AG04450 (cell line): ENCODE measurements around the gene SYTL3. TPM values are rescaled to one million over a fixed set of nuclear protein-coding genes. Genes with fewer than 3 reads are reported as not detected.

ENCODE experiments used
- CTCF ChIA-PET: fragments of 300-600, 350-600 bp; formaldehyde crosslinking; extraction: SDS; loops from one replicate; lab custom pipeline; 2022; ENCODE audit warnings: antibody characterized with exemption, inconsistent platforms; lab: Charles Lee
- POLR2A ChIA-PET: fragments of 350-600 bp; formaldehyde crosslinking; extraction: SDS; loops from one replicate; lab custom pipeline; 2021; ENCODE audit warnings: antibody characterized with exemption, inconsistent platforms; lab: Yijun Ruan, JAX
- DNase-seq: peaks from one replicate; pipeline ENCODE4 v3.0.0-alpha.2; 2011; ENCODE audit warnings: low read depth, low spot score
- H3K27ac ChIP-seq: one replicate; pipeline ENCODE4 v1.5.1; 2012; ENCODE audit warnings: low read depth, low read length, control low read depth
- H3K27me3 ChIP-seq: one replicate; pipeline ENCODE4 v1.6.0; 2012; ENCODE audit warnings: low read length; ENCODE audit not compliant: control insufficient read depth, insufficient read depth
- H3K4me3 ChIP-seq: 2 replicates; pipeline ENCODE4 v1.5.1; 2011; ENCODE audit warnings: mild to moderate bottlenecking, low read depth, low read length, control low read depth
- H3K9me3 ChIP-seq: 2 replicates; pipeline ENCODE4 v1.5.1; 2012; ENCODE audit warnings: low read length; ENCODE audit not compliant: control insufficient read depth, insufficient read depth
- CTCF ChIP-seq: IDR thresholded peaks from 2 replicates; pipeline ENCODE4 v1.5.1; 2011; ENCODE audit warnings: low read depth, low read length, control low read depth, inconsistent platforms
- polyA plus RNA-seq: library from polyadenylated mRNA; depleted of rRNA; stranded (reverse); fragments of >200 nt; gene quantifications from 2 replicates; pipeline ENCODE4 v1.2.3, GENCODE V29; 2011

The SYTL3 gene
- polyA plus RNA-seq, 1 experiment = 1.6 TPM

DNA sequence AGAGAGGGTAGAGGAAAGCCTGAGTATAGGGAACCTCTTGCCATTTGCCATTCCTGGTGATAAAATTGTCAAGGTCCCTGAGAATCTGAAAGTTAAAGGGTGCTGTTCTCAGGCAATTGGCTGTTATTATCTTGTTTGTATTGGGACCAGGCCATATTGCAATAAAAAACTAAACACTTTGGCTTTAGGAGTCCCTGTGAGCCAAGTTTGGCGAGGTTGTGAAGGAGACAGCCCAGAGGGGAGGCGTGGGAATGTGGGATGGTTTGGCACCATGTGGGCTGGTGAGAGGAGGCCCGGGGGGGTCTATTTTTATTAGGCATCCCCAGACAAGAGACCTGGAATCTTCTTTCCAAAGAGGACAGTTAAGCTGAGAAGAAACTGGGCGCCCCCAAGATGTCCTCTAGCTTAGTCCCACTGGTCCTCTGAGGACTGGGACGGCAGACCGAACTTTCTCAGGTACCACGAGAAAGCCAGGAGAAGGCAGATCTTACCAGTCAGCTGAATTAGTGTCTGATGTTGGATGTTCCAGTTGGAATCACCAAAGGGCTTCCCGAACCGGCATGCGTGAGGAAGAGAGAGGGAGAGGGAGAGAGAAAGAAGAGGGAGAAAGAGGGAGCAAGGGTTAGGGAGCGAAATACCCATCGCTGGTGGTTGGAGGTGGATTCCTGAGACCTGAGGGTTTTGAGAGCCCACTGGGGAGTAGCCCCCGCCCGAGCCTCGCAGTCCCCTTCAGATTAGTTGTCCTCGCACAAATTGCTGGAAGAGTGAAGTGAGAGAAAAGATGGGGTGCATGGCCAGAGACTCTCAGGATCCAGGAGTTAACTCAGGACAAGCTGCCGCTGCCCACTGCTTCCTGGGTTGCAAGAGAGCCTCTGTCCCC is 29.7 kb upstream of the SYTL3 start:
- DNase-seq = no peak
- H3K27me3 ChIP-seq = no peaks in the 10 kb centered on the region
- H3K4me3 ChIP-seq = no peak overlapping the region
- H3K27ac ChIP-seq = no peak overlapping the region
- POLR2A ChIA-PET = interaction anchor here (1.1 kb wide), 1 partner anchor 10 kb away, joined by 3 read pairs; no protein-coding TSS in a partner anchor
- no peaks in the 10 kb centered on the region for H3K9me3 ChIP-seq
- TF ChIP-seq CTCF = no peak
- CTCF ChIA-PET = interaction anchor here (0.9 to 1.4 kb wide), 2 partner anchors 14 to 71 kb away, joined by 3 read pairs; no protein-coding TSS in a partner anchor

DNA sequence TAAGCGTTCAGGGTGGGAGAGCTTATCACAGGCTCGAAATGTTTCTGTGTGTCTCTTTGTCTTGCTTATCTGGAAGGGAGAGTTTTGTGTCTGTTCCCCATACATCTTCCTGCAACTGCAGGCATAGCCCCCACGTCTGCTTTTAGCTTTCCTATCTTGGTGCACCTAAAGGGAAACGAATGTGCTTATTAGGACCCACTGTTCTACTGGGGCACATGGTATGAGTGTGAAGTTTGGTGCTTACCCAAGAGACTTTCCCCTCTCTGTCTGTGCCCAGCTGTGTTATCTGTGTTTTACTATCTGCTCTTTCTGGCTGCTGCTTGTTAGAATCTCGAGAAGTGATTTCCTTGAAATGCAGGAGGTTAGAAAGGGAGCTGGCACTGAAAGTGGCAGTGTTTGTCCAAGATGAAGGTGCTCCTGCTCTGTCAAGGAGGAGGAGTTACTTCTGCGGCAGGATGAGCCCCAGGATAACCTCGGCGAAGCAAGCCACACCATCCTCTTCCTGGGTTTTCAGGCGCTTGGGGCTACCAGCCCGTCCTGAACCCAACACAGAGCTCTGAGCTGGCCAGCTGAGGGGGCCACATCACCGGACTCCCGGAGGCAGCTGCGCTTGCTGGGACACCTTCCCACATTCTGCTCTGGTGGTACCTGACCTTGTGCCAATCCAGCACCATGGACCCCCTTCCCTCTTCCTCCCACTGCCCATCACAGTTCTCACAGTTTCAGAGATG is 28.7 kb upstream of the SYTL3 start:
- Histone ChIP-seq H3K27me3 (no peaks in the 10 kb centered on the region), H3K27ac (no peak overlapping the region), H3K9me3 (no peaks in the 10 kb centered on the region), H3K4me3 (no peak overlapping the region)
- TF ChIP-seq CTCF = no peak
- POLR2A ChIA-PET = interaction anchor here (1.1 kb wide), 1 partner anchor 9 kb away, joined by 3 read pairs; no protein-coding TSS in a partner anchor
- no peak for DNase-seq
- CTCF ChIA-PET = no interaction called here

- no peak for TF ChIP-seq CTCF
- DNase-seq = no peak
- ChIA-PET CTCF (interaction anchor here (1.4 kb wide), 1 partner anchor 16 kb away, joined by 3 read pairs; no protein-coding TSS in a partner anchor), POLR2A (no interaction called here)
- Histone ChIP-seq H3K27ac (no peak overlapping the region), H3K4me3 (no peak overlapping the region), H3K9me3 (no peaks in the 10 kb centered on the region), H3K27me3 (no peaks in the 10 kb centered on the region)
These were observed 27.9 kb upstream of the SYTL3 start for GRCh38 chr6:158621694-158622544.

DNA sequence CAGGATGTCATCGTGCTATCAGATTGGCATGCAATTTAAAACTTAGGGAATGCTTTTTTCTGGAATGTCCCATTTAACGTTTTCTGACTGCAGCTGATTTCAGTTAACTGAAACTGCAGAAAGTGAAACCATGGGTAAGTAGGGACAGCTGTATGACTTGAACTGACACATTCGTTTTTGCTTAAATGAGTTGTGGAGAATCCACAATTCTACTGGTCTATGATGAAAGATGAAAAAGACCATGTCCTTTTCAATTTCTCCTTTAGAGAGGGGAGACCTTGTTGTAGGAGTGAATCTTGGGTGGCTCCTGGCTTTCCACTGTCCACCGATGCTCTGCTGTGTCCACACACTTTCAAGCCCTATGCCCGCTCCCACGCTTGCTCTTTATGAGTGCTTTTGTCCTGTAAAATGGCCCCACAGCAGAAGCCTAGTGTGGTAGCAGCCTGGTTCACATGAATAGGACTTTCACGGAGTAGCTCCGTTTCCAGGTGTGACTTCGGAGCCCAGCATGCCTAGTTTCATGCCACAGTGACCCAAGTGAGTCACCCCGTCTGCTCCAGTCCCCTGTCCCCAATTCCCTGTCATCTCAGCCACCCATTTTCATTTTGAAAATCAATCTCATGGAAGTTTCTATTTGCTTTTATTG is 27.2 kb upstream of the SYTL3 start:
- Histone ChIP-seq H3K4me3 (no peak overlapping the region), H3K27me3 (no peaks in the 10 kb centered on the region), H3K27ac (no peak overlapping the region), H3K9me3 (no peaks in the 10 kb centered on the region)
- no peak for DNase-seq
- TF ChIP-seq CTCF = no peak
- ChIA-PET POLR2A (no interaction called here), CTCF (interaction anchor here (1.4 kb wide), 1 partner anchor 17 kb away, joined by 3 read pairs; no protein-coding TSS in a partner anchor)
